ENCODE data around the gene ADAMTS6. TPM values are rescaled to one million over a fixed set of nuclear protein-coding genes. Genes with fewer than 3 reads are reported as not detected.

ADAMTS6 gene
- total RNA-seq, 2 experiments from 2014 or later = 0.44 to 0.45 TPM

GRCh38 chr5:65482736-65483545 lies 1.2 kb upstream of the ADAMTS6 start:
- POLR2A ChIA-PET = interaction anchor here (1.1 kb wide), 1 partner anchor 80 kb away, joined by 5 read pairs; the partner anchor contains the start of genes CENPK and PPWD1
- no peak for DNase-seq
- H3K27me3 Mint-ChIP-seq = peaks cover 2% of the 10 kb centered on the region
- H3K4me3 Mint-ChIP-seq = no peak overlapping the region
- intact Hi-C loops (cut with micrococcal nuclease) = loop anchor here (1.0 to 10.0 kb wide), 12 partner anchors 141 to 1258 kb away; partner anchors contain the start of genes CWC27, SREK1IP1 and TRIM23
- peak overlapping the region; percentile 63 for H3K27ac Mint-ChIP-seq
- no peaks in the 10 kb centered on the region for H3K36me3 Mint-ChIP-seq
- H3K4me1 Mint-ChIP-seq (ENCODE audit: low read depth) = peaks cover 8% of the 10 kb centered on the region
- CTCF ChIA-PET = interaction anchor here (0.7 to 4.2 kb wide), 27 partner anchors 17 to 851 kb away, joined by 3 to 71 read pairs (median 4); partner anchors contain the start of genes CENPK, CWC27, PPWD1 and SREK1IP1
- H3K9me3 Mint-ChIP-seq = no peaks in the 10 kb centered on the region

DNA sequence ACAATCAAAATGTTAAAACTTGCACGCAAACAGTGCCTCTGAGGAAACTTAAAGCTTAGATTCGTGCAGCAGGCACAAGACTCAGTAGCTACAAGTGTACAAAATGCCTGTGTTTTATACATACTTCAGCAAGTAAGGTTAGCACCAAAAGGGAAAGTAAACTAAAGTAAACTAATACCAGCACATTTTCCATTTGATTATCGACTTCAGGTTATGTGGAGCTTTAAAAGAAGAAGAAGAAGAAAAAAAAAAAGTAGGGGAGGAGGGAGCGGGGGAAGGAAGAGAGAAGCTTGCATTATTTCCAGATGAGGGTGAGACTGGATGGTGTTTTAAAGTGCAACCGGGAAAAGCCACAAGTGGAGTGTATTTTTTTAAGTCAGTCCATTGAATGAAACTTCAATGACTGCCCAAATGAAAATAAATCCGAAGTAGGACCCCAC lies 596 bp upstream of the ADAMTS6 start:
- Mint-ChIP-seq H3K27ac (peak overlapping the region; percentile 50), H3K4me1 (ENCODE audit: low read depth) (peaks cover 8% of the 10 kb centered on the region), H3K4me3 (no peak overlapping the region), H3K36me3 (no peaks in the 10 kb centered on the region), H3K9me3 (no peaks in the 10 kb centered on the region), H3K27me3 (peaks cover 2% of the 10 kb centered on the region)
- CTCF ChIA-PET = interaction anchor here (1.0 to 4.2 kb wide), 11 partner anchors 16 to 846 kb away, joined by 3 to 71 read pairs (median 5); partner anchors contain the start of genes CWC27 and SREK1IP1
- DNase-seq = no peak
- intact Hi-C loops (cut with micrococcal nuclease) = loop anchor here (1.0 to 10.0 kb wide), 6 partner anchors 239 to 1258 kb away; partner anchors contain the start of genes CWC27 and SREK1IP1
- POLR2A ChIA-PET = interaction anchor here (1.1 kb wide), 1 partner anchor 81 kb away, joined by 5 read pairs; the partner anchor contains the start of genes CENPK and PPWD1

DNA sequence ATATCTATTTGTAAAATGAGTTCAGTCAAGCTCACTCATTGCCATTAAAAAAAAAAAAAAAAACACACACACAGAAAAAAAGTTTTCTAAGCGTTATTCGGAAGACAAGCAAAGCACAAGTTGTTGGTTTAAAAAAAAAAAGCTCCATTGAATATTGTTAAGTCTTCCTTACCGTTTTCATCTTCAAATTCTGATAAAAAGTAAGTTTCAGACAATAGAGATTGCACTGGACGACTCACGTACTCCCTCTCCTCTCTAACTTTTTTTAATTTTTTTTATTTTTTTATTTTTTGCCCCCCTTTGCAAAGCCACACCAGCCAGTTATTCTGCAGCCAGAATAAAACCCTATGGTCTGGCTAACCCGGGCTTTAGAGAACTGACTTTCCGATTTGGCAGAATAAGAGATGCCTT lies 544 bp downstream of the ADAMTS6 start:
- no peak for DNase-seq
- H3K9me3 Mint-ChIP-seq = no peaks in the 10 kb centered on the region
- H3K27me3 Mint-ChIP-seq = peaks cover 2% of the 10 kb centered on the region
- no peak overlapping the region for H3K4me3 Mint-ChIP-seq
- intact Hi-C loops (cut with micrococcal nuclease) = loop anchor here (10.0 kb wide), 1 partner anchor 1256 kb away; no protein-coding TSS in a partner anchor
- peaks cover 8% of the 10 kb centered on the region for H3K4me1 Mint-ChIP-seq (ENCODE audit: low read depth)
- ChIA-PET CTCF (interaction anchor here (4.2 kb wide), 1 partner anchor 670 kb away, joined by 71 read pairs; no protein-coding TSS in a partner anchor), POLR2A (interaction anchor here (0.5 to 1.2 kb wide), 3 partner anchors 26 to 443 kb away, joined by 3 read pairs; partner anchors contain the start of genes CENPK and PPWD1)
- H3K36me3 Mint-ChIP-seq = no peaks in the 10 kb centered on the region
- no peak overlapping the region for H3K27ac Mint-ChIP-seq

DNA sequence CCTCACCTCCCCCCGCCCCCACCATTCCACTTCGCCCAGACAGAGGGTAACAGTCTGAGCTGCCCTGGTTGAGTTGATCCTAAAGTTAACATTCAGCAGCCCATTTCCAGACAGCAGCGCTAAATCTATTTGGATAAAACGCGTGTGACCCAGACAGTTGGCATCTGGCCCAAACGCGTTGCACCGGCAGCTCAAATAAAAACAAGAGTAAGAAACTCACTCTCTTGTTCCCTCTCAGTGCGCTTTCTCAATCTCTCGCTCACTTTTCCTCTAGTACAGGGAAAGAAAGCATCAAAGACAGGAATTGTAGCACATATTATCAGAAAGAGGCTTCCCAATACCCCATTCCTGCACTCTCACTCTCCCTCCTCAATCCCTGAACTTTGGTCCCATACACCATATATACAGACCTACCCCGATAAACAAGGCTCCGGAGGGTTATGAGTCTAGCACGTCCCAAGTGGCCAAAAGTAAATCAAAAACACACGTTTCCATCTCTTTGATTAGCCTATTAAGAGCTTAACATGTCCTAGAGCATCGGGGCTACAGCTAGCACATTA lies 1.3 kb downstream of the ADAMTS6 start:
- ChIA-PET POLR2A (interaction anchor here (1.2 kb wide), 1 partner anchor 83 kb away, joined by 3 read pairs; the partner anchor contains the start of genes CENPK and PPWD1), CTCF (interaction anchor here (0.9 kb wide), 1 partner anchor 83 kb away, joined by 3 read pairs; no protein-coding TSS in a partner anchor)
- Mint-ChIP-seq H3K27ac (no peak overlapping the region), H3K36me3 (no peaks in the 10 kb centered on the region), H3K9me3 (no peaks in the 10 kb centered on the region), H3K4me1 (ENCODE audit: low read depth) (peaks cover 8% of the 10 kb centered on the region), H3K27me3 (peaks cover 2% of the 10 kb centered on the region), H3K4me3 (no peak overlapping the region)
- intact Hi-C loops (cut with micrococcal nuclease) = loop anchor here (10.0 kb wide), 1 partner anchor 1256 kb away; no protein-coding TSS in a partner anchor
- peak; percentile 47 for DNase-seq

- Mint-ChIP-seq H3K4me1 (ENCODE audit: low read depth) (peaks cover 8% of the 10 kb centered on the region), H3K36me3 (no peaks in the 10 kb centered on the region), H3K27ac (no peak overlapping the region), H3K4me3 (no peak overlapping the region), H3K9me3 (no peaks in the 10 kb centered on the region), H3K27me3 (peaks cover 2% of the 10 kb centered on the region)
- POLR2A ChIA-PET = no interaction called here
- DNase-seq = no peak
- CTCF ChIA-PET = no interaction called here
- intact Hi-C loops (cut with micrococcal nuclease) = no loop called here
These were observed 2.2 kb downstream of the ADAMTS6 start for GRCh38 chr5:65479527-65479926.

DNA sequence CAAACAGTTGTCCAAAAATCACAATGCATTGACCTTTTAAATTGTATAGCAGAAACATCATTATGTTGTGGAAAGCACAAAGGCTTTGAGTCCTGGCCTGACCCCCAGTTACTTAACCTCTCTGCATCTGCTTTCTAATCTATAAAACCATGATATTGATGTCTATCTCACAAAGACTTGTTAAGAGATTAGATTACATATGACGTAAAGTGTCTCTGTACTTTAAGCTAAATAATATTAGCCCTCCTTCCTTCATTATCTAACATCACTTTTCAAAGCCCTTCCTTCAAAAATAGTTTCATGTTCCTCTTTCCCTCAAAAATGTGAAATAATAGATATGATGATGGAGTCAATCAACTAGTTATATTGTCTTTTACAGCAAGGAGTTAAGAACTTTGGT lies 3.4 kb downstream of the ADAMTS6 start:
- H3K27me3 Mint-ChIP-seq = peaks cover 2% of the 10 kb centered on the region
- CTCF ChIA-PET = no interaction called here

DNA sequence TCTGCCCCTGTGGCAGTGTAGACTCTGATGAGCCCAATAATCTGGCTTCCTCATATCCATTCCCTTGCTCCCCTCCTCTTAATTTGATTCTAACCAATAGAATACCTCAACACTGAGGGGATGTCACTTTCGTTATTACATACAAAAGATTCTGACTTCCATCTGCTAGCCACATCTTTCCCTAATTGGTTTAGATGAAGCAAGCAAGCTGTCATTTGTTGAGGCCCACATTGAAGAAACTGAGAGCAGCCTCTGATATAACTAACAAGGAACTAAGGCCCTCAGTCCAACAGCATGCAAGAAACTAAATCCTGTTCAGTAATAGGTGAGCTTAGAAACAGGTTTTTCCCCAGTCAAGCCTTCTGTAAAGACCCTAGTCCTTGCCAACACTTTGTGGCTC lies 5.8 kb downstream of the ADAMTS6 start:
- Mint-ChIP-seq H3K4me3 (no peak overlapping the region), H3K27ac (no peak overlapping the region), H3K36me3 (no peaks in the 10 kb centered on the region), H3K9me3 (no peaks in the 10 kb centered on the region), H3K27me3 (peaks cover 3% of the 10 kb centered on the region), H3K4me1 (ENCODE audit: low read depth) (no peaks in the 10 kb centered on the region)
- CTCF ChIA-PET = no interaction called here
- no peak for DNase-seq
- POLR2A ChIA-PET = no interaction called here
- intact Hi-C loops (cut with micrococcal nuclease) = no loop called here

More for the DNA sequence above, 3.4 kb downstream of the ADAMTS6 start:
- POLR2A ChIA-PET = no interaction called here
- DNase-seq = no peak
- H3K4me1 Mint-ChIP-seq (ENCODE audit: low read depth) = peaks cover 6% of the 10 kb centered on the region
- H3K27ac Mint-ChIP-seq = no peak overlapping the region
- no peaks in the 10 kb centered on the region for H3K36me3 Mint-ChIP-seq
- intact Hi-C loops (cut with micrococcal nuclease) = no loop called here
- no peak overlapping the region for H3K4me3 Mint-ChIP-seq
- H3K9me3 Mint-ChIP-seq = no peaks in the 10 kb centered on the region

- Mint-ChIP-seq H3K27ac (no peak overlapping the region), H3K4me3 (no peak overlapping the region), H3K27me3 (peaks cover 5% of the 10 kb centered on the region), H3K36me3 (no peaks in the 10 kb centered on the region), H3K9me3 (no peaks in the 10 kb centered on the region), H3K4me1 (ENCODE audit: low read depth) (no peaks in the 10 kb centered on the region)
- ChIA-PET CTCF (interaction anchor here (0.8 kb wide), 1 partner anchor 665 kb away, joined by 3 read pairs; no protein-coding TSS in a partner anchor), POLR2A (interaction anchor here (0.7 kb wide), 1 partner anchor 520 kb away, joined by 3 read pairs; no protein-coding TSS in a partner anchor)
- DNase-seq = no peak
- intact Hi-C loops (cut with micrococcal nuclease) = no loop called here
These were observed 6.4 kb downstream of the ADAMTS6 start for GRCh38 chr5:65475336-65475735.

GRCh38 chr5:65474130-65474711 lies 7.5 kb downstream of the ADAMTS6 start:
- H3K36me3 Mint-ChIP-seq = no peaks in the 10 kb centered on the region
- ChIA-PET CTCF (no interaction called here), POLR2A (no interaction called here)
- intact Hi-C loops (cut with micrococcal nuclease) = no loop called here
- H3K27ac Mint-ChIP-seq = no peak overlapping the region
- DNase-seq = no peak
- H3K27me3 Mint-ChIP-seq = peaks cover 5% of the 10 kb centered on the region
- H3K4me1 Mint-ChIP-seq (ENCODE audit: low read depth) = no peaks in the 10 kb centered on the region
- H3K4me3 Mint-ChIP-seq = no peak overlapping the region
- no peaks in the 10 kb centered on the region for H3K9me3 Mint-ChIP-seq

- no peak for DNase-seq
- ChIA-PET CTCF (no interaction called here), POLR2A (no interaction called here)
- H3K4me3 Mint-ChIP-seq = no peak overlapping the region
- no peaks in the 10 kb centered on the region for H3K4me1 Mint-ChIP-seq (ENCODE audit: low read depth)
- no peaks in the 10 kb centered on the region for H3K36me3 Mint-ChIP-seq
- peaks cover 3% of the 10 kb centered on the region for H3K27me3 Mint-ChIP-seq
- no peaks in the 10 kb centered on the region for H3K9me3 Mint-ChIP-seq
- intact Hi-C loops (cut with micrococcal nuclease) = no loop called here
- H3K27ac Mint-ChIP-seq = no peak overlapping the region
These were observed 13.1 kb downstream of the ADAMTS6 start for GRCh38 chr5:65468633-65469032.

DNA sequence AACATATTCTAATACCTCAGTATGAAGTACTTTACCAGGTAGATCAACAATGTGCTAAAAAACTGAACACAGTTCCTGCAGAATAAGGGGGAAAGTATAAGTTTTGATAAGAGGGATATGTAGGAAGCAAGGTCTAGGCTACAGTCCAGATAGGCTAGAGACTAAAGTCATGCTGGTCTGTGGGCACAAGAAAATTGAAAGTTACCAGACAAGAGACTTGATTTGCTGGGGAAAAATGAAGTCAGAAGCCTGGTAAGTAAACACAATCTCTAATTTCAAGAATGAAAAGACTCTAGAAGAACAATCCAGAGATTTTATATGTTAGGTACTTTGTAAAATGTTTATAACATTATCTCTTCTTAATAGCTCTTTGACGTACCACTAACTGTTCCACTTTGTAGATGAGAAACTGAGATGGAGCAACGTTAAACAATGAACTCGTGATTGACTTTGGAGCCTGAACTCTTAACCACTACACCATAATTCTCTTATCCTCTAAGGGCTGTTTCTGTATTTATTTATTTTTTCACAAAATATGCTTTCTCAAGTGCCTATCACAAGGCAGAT lies 19.5 kb downstream of the ADAMTS6 start:
- intact Hi-C loops (cut with micrococcal nuclease) = no loop called here
- CTCF ChIA-PET = interaction anchor here (0.6 kb wide), 1 partner anchor 289 kb away, joined by 3 read pairs; no protein-coding TSS in a partner anchor
- Mint-ChIP-seq H3K27ac (no peak overlapping the region), H3K9me3 (no peaks in the 10 kb centered on the region), H3K4me1 (ENCODE audit: low read depth) (no peaks in the 10 kb centered on the region), H3K36me3 (no peaks in the 10 kb centered on the region), H3K27me3 (no peaks in the 10 kb centered on the region), H3K4me3 (no peak overlapping the region)
- DNase-seq = no peak
- POLR2A ChIA-PET = no interaction called here

Data from activated CD4-positive, alpha-beta memory T cell treated with anti-CD3 and anti-CD28 coated beads for 36 hours (primary cell).